IMR-90 (cell line): ENCODE data around the gene ERG. TPM values are rescaled to one million over a fixed set of nuclear protein-coding genes. Genes with fewer than 3 reads are reported as not detected.

Source experiments
- ATAC-seq: fragments of 200-7000 bp; cut with Tn5 transposase; 2 replicates; pipeline ENCODE4 v1.9.1; 2020; ENCODE audit warnings: low read depth, mild to moderate bottlenecking, moderate library complexity
- BruUV-seq: library from RNA; stranded (reverse); fragments of 400-500 nt; replicated peaks from 2 replicates; lab custom pipeline; 2021; lab: Mats Ljungman, UMichigan
- CTCF ChIA-PET: fragments of 300-600 bp; formaldehyde crosslinking; extraction: SDS; loops from one replicate; lab custom pipeline; 2021; ENCODE audit warnings: antibody characterized with exemption; lab: Yijun Ruan, JAX
- POLR2A ChIA-PET: fragments of 300-600 bp; sonication (Branson Sonifier 250); formaldehyde crosslinking; loops from one replicate; lab custom pipeline; 2022; ENCODE audit warnings: antibody characterized with exemption; ENCODE audit not compliant: unreplicated experiment; lab: Charles Lee
- DNase-seq: peaks from one replicate; pipeline ENCODE4 v3.0.0; 2013
- H2AFZ ChIP-seq: replicated peaks from 2 replicates; pipeline ENCODE3; 2013; ENCODE audit warnings: low read length, mild to moderate bottlenecking; ENCODE audit not compliant: poor library complexity
- H2AK5ac ChIP-seq: 2 replicates; pipeline ENCODE4 v1.6.1; 2013; ENCODE audit warnings: low read depth, low read length, inconsistent platforms
- H2AK9ac ChIP-seq: replicated peaks from 2 replicates; pipeline ENCODE3; 2013; ENCODE audit warnings: mild to moderate bottlenecking, low read depth, low read length, moderate library complexity; ENCODE audit not compliant: poor library complexity
- H2BK120ac ChIP-seq: 2 replicates; pipeline ENCODE4 v1.6.1; 2013; ENCODE audit warnings: low read depth, low read length, inconsistent platforms
- H2BK15ac ChIP-seq: 3 replicates; pipeline ENCODE4 v1.6.1; 2013; ENCODE audit warnings: low read depth, low read length, inconsistent platforms
- H2BK20ac ChIP-seq: 2 replicates; pipeline ENCODE4 v1.6.1; 2013; ENCODE audit warnings: low read depth, mild to moderate bottlenecking, inconsistent platforms, low read length, moderate library complexity
- H2BK5ac ChIP-seq: 2 replicates; pipeline ENCODE4 v1.6.1; 2013; ENCODE audit warnings: mild to moderate bottlenecking, low read depth, low read length, inconsistent platforms; ENCODE audit not compliant: poor library complexity, severe bottlenecking
- H3K14ac ChIP-seq: replicated peaks from 2 replicates; pipeline ENCODE4 v1.6.1; 2013; ENCODE audit warnings: low read depth, low read length, inconsistent platforms
- H3K18ac ChIP-seq: 2 replicates; pipeline ENCODE4 v1.6.1; 2013; ENCODE audit warnings: low read depth, low read length, control low read depth
- H3K23ac ChIP-seq: 2 replicates; pipeline ENCODE4 v1.6.1; 2013; ENCODE audit warnings: low read depth, low read length, inconsistent platforms
- H3K27ac ChIP-seq: 2 replicates; pipeline ENCODE4 v1.5.1; 2013; ENCODE audit warnings: mild to moderate bottlenecking, control low read depth, low read length; ENCODE audit not compliant: insufficient read depth
- H3K27me3 ChIP-seq: 2 replicates; pipeline ENCODE4 v1.6.1; 2013; ENCODE audit warnings: low read length; ENCODE audit not compliant: control insufficient read depth, insufficient read depth
- H3K36me3 ChIP-seq: 2 replicates; pipeline ENCODE4 v1.6.1; 2013; ENCODE audit warnings: low read length, mixed read lengths; ENCODE audit not compliant: control insufficient read depth, insufficient read depth
- H3K4ac ChIP-seq: 2 replicates; pipeline ENCODE4 v1.6.1; 2013; ENCODE audit warnings: low read depth, low read length, inconsistent platforms
- H3K4me1 ChIP-seq: 2 replicates; pipeline ENCODE4 v1.6.1; 2013; ENCODE audit warnings: low read length, mixed read lengths; ENCODE audit not compliant: control insufficient read depth, insufficient read depth
- H3K4me2 ChIP-seq: 2 replicates; pipeline ENCODE4 v1.6.1; 2013; ENCODE audit warnings: low read depth, mild to moderate bottlenecking, control low read depth, low read length, moderate library complexity
- H3K4me3 ChIP-seq: 2 replicates; pipeline ENCODE4 v1.5.1; 2013; ENCODE audit warnings: low read depth, mild to moderate bottlenecking, control low read depth, low read length, moderate library complexity; ENCODE audit not compliant: insufficient read depth
- H3K56ac ChIP-seq: 2 replicates; pipeline ENCODE4 v1.6.1; 2013; ENCODE audit warnings: low read length, inconsistent platforms; ENCODE audit not compliant: insufficient read depth; ENCODE audit errors: extremely low read depth
- H3K79me1 ChIP-seq, 2 experiments: 2 replicates each; pipeline ENCODE4 v1.6.1; 2013; ENCODE audit warnings: low read length in 2 of 2, inconsistent platforms in 1 of 2, low read depth in 1 of 2
- H3K9ac ChIP-seq: 2 replicates; pipeline ENCODE4 v1.6.1; 2013; ENCODE audit warnings: low read depth, low read length, control low read depth
- H3K9me1 ChIP-seq: 2 replicates; pipeline ENCODE4 v1.6.1; 2013; ENCODE audit warnings: low read length, inconsistent platforms; ENCODE audit not compliant: insufficient read depth
- H3K9me3 ChIP-seq: 2 replicates; pipeline ENCODE4 v1.6.1; 2013; ENCODE audit warnings: low read length; ENCODE audit not compliant: control insufficient read depth, insufficient read depth
- H4K20me1 ChIP-seq: 2 replicates; pipeline ENCODE4 v1.6.1; 2013; ENCODE audit warnings: low read length, inconsistent platforms; ENCODE audit not compliant: insufficient read depth
- H4K5ac ChIP-seq: 2 replicates; pipeline ENCODE4 v1.6.1; 2013; ENCODE audit warnings: mild to moderate bottlenecking, low read depth, low read length, control low read depth
- H4K8ac ChIP-seq, 2 experiments: 2 replicates each; pipeline ENCODE4 v1.6.1; 2013; ENCODE audit warnings: low read depth in 2 of 2, low read length in 2 of 2, control low read depth in 1 of 2, inconsistent platforms in 1 of 2
- H4K91ac ChIP-seq: 2 replicates; pipeline ENCODE4 v1.6.1; 2013; ENCODE audit warnings: low read depth, low read length, inconsistent platforms; ENCODE audit not compliant: insufficient read depth
- BHLHE40 ChIP-seq: fragments of 150-350 bp; IDR thresholded peaks from 2 replicates; pipeline ENCODE4 v1.6.1; 2016; ENCODE audit warnings: mild to moderate bottlenecking, low read depth, low read length
- POLR2A ChIP-seq: IDR thresholded peaks from 2 replicates; pipeline ENCODE4 v1.6.1; 2012; ENCODE audit warnings: mild to moderate bottlenecking, low read depth, low read length
- RAD21 ChIP-seq: IDR thresholded peaks from 2 replicates; pipeline ENCODE4 v1.6.1; 2012; ENCODE audit warnings: low read length, improper control_type of control experiment
- WGBS, 2 experiments: methylation state at CpG; one replicate each; pipeline versions ENCODE4 v1.1.5 to v1.1.7; 2013; ENCODE audit warnings: missing lambda C conversion rate in 2 of 2; ENCODE audit not compliant: insufficient read length in 1 of 2; ENCODE audit errors: extremely low coverage in 2 of 2; 5-methylcytosine and 5-hydroxymethylcytosine counted together
- dilution Hi-C: fragments of 300-500 bp; cut with HindIII; formaldehyde crosslinking; loops from one replicate; pipeline ENCODE4 v1.14.3; 2018; ENCODE audit warnings: low sequenced_read_pairs; ENCODE audit not compliant: unreplicated experiment
- in situ Hi-C: fragments of 300-500 bp; cut with MboI; formaldehyde crosslinking; loops from 3 replicates; pipeline ENCODE4 v1.14.3; 2019; ENCODE audit warnings: low sequenced_read_pairs, inconsistent platforms, mixed read lengths
- intact Hi-C: fragments of 100-400 bp; cut with micrococcal nuclease; formaldehyde crosslinking; loops from 2 replicates; pipeline ENCODE4 v1.10.0; 2022
- polyA plus RNA-seq, 3 experiments: library from polyadenylated mRNA; depleted of rRNA; stranded (reverse); fragments of >200 nt; gene quantifications; 2 replicates each; pipeline ENCODE4 v1.2.3, GENCODE V29; 2012; ENCODE audit warnings: low replicate concordance in 1 of 3
- total RNA-seq: library from RNA; depleted of rRNA; stranded (reverse); fragments of >200 nt; gene quantifications from 2 replicates; pipeline ENCODE4 v1.2.3, GENCODE V29; 2012

Gene ERG
- total and polyA plus RNA-seq, 2 of the 4 experiments (the other 2 are of a cell fraction): not detected

- WGBS, 2 experiments: 62% methylated on average over 18 of the region's 24 CpGs; no CpG with 5 or more reads in 1 of the 2 experiments
- H2AFZ ChIP-seq: no peak overlapping the region
These were observed 8.5 kb upstream of the ERG start for GRCh38 chr21:38506661-38507281.

More at GRCh38 chr21:38506661-38507281, 8.5 kb upstream of the ERG start:
- Histone ChIP-seq H2AK5ac (no peak overlapping the region), H3K14ac (no peak overlapping the region), H2BK20ac (no peak overlapping the region), H2BK120ac (no peak overlapping the region), H3K56ac (no peak overlapping the region), H3K9me1 (no peaks in the 10 kb centered on the region), H3K4ac (no peak overlapping the region), H3K4me2 (no peak overlapping the region), H2BK5ac (no peak overlapping the region), H3K36me3 (no peaks in the 10 kb centered on the region), H3K79me1 (no peaks in the 10 kb centered on the region), H3K9me3 (no peaks in the 10 kb centered on the region), H3K4me1 (no peaks in the 10 kb centered on the region), H3K23ac (no peak overlapping the region), H2AK9ac (no peak overlapping the region), H3K9ac (no peak overlapping the region), H3K27me3 (peaks cover 21% of the 10 kb centered on the region), H4K8ac (no peak overlapping the region), H3K4me3 (no peak overlapping the region), H2BK15ac (no peak overlapping the region; the same call in 2 of the 3 replicates), H4K5ac (no peak overlapping the region), H4K20me1 (no peaks in the 10 kb centered on the region), H3K27ac (no peak overlapping the region), H4K91ac (no peak overlapping the region), H3K18ac (no peak overlapping the region)
- dilution Hi-C loops (no loop called here), in situ Hi-C loops (loop anchor here (10.0 kb wide), 1 partner anchor 668 kb away; no protein-coding TSS in a partner anchor), intact Hi-C loops (loop anchor here (5.0 to 10.0 kb wide), 2 partner anchors 206 to 878 kb away; a partner anchor contains a TSS)
- no peak for DNase-seq
- TF ChIP-seq RAD21 (no peak), POLR2A (no peak), BHLHE40 (no peak)
- no peak for ATAC-seq
- POLR2A ChIA-PET: no interaction called here
- CTCF ChIA-PET: no interaction called here
- no TSS peak for BruUV-seq
